Hindlimb muscle (tissue), 1 donor: ENCODE results near the gene VARS2. TPM values are rescaled to one million over a fixed set of nuclear protein-coding genes. Genes with fewer than 3 reads are reported as not detected.
A peak's percentile ranks its signal among the peaks of the same experiment; 100 is the strongest.
"Not testable (repeated sequence)": the region's sequence is repeated elsewhere in the genome, so short reads cannot be mapped to it uniquely, and the experiment has no call there.

Source experiments
- DNase-seq: peaks from one replicate; pipeline ENCODE4 v3.0.0-alpha.2; 2013
- polyA plus RNA-seq: library from polyadenylated mRNA; unstranded; fragments of 120-200 nt; gene quantifications from one replicate; pipeline ENCODE4 v1.2.1, GENCODE V29; 2013; ENCODE audit not compliant: insufficient read length

The VARS2 gene
- 37.2 TPM for polyA plus RNA-seq

DNA sequence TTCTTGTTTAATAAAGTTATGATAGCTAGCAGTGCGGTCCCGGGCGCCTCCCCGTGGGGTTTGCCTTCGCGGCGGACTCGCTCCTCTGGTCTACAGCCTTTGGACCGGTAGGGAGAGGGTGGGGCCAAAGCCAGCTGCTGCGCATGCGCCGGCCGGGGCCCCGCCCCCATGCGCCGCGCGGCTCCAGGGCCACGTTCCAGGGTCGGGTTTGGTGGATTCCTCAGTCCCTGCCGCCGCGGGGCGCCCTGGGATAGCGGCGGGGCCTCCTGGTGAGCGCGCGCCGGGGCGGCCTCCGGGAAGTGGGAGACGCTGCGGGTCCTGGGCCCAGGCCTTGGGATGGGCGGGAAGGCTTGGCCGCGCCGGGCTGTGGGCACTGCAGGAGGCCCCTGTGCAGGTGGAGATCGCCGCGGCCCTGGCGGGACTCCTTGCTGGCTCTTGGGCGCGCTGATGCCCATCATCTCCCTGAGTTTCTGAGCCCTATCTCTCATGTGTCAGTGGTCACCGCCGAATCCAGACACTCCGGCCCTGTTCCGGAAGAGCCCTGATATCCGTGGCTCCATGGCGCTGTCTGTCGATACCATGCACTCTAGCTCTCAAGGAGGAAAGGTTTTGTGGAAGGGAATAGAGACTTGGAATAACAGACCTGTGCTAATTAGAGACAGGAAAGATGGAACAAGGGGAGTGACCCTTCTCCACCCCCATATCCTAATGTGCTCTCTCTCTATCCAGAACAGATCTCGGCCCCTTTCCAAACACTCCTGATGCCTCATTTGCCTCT lies at the start of gene VARS2:
Gene VARS2 (plus strand): TSS at position 163 of the 778 bp plus-strand sequence. CDS start 599 bp downstream, at position 762.
- DNase-seq, result peak; percentile 95

- DNase-seq, result no peak
These were observed 49.7 kb upstream of the VARS2 start for GRCh38 chr6:30864325-30864724.

DNA sequence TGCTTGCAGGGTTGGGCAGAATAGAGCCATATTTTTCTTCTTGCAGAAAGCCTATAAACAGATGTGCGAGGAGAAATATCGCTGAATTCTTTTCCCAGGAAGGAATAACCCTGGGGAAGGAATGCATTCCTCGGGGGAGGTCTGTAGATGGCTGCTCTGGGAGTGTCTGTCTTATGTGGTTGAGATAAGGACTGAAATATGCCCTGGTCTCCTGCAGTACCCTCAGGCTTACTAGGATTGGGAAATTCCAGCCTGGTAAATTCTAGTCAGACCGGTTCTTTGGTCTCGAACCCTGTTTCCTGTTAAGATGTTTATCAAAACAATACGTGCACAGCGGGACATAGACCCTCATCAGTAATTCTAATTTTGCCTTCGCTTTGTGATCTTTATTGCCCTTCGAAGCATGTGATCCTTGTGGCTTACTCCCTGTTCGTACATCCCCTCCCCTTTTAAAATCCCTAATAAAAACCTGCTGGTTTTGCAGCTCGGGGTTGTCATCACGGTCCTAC lies 44.7 kb upstream of the VARS2 start:
- not testable (repeated sequence) for DNase-seq

DNA sequence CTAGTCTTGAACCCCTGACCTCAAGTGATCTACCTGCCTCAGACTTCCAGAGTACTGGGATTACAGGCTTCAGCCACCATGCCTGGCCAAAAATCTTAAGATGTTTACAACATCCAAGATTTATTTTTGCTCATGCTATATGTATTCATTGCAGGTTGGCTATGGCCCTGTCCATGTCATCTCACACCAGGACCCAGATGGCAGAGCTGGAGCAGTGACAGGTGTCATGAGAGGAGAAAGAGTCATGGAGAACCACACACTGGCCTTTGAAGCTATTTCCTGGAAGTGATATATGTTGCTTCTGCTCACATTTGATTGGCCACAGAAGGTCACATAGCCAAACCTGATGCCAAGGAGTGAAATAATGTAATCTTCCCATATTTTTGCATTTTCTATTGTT lies 43.5 kb upstream of the VARS2 start:
- no peak for DNase-seq

DNA sequence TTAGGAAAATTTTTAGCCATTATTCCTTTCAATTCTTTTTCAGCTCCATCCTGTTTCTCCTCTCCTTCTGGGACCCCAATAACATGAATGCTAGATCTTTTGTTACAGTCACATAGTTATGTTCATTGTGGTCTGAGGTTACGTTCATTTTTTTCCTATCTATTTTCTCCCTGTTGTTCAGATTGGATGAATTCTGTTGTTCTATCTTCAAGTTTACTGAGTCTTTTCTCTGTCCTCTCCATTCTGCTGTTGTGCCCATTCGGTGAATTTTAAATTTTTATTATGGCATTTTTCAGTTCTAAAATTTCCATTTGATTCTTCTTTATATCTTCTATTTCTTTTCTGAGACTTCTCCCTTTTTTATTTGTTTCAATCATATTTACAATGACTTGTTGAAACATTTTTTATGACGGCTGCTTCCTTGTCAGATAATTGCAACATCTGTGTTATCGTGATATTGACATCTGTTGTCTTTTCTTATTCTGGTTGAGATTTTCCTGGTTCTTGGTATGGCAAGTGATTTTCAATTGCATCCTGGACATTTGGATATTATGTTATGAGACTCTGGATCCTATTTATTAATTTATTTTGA lies 42.4 kb upstream of the VARS2 start:
- no peak for DNase-seq

DNA sequence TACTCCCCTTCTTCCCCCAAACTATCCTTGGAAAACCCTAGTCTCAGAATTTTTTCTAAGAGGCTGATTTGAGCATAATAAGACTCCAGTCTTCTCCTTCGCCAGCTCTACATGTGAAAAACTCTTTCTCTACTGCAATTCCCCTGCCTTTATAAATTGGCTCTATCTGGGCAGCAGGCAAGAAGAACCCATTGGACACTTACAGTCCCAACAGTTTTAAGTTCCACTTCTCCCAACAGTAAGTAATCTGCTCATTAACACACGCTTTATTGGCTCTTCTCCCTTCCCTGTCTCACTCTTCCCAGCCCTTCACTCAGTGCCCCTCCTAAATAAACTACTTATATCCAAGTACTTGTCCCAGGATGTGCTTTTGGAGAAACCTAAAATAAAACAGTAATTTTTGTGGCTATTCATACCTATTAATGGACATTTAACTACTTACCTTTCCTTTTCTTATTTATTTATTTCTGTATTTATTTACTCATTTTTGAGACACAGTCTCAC lies 40.8 kb upstream of the VARS2 start:
- DNase-seq, result no peak

DNA sequence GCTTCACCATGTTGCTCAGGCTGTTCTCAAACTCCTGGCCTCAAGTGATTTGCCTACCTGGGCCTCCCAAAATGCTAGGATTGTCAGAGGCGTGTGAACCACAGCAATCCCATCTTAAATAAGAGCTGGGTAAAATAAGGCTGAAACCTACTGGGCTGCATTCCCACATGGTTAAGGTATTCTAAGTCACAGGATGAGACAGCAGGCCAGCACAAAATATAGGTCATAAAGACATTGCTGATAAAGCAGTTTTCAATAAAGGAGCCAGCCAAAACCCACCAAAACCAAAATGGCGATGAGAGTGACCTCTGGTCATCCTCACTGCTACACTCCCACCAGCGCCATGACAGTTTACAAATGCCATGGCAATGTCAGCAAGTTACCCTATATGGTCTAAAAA lies 40.2 kb upstream of the VARS2 start:
- DNase-seq, result not testable (repeated sequence)

DNA sequence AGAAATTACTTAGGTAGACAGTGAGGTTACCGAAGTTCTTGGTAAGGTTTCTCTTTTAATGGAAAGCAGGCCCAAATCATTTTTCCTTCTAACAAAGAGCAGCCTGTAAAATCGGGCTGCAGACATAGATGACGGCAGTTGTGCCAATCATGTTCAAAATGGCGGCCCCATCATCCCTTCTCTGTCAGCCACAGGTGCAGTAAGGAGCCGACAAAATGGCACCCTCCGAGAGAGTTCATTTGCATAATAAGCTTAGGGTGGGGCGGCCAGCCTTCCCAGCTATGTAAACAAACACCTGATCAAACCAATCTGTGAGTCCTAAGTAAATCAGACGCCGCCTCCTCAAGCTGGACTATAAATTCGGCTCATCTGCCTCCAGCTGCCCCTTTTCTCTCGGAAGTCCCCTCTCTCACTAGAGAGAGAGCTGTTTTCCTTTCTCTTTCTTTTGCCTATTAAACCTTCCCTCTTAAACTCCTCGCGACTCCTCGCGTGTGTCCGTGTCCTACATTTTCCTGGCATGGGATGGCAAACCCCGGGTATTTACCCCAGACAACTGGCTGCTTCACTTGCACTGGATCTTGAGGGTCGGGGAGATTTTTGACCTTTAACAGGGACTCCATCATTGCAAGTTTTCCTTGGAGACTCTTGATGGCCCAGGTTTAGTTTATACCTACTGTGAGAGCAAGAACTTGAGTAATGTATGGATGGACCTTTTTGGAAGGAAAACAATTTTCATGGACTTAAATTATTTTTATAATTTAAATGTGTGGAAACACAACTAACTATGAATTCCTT lies 38.6 kb upstream of the VARS2 start:
- no peak for DNase-seq

DNA sequence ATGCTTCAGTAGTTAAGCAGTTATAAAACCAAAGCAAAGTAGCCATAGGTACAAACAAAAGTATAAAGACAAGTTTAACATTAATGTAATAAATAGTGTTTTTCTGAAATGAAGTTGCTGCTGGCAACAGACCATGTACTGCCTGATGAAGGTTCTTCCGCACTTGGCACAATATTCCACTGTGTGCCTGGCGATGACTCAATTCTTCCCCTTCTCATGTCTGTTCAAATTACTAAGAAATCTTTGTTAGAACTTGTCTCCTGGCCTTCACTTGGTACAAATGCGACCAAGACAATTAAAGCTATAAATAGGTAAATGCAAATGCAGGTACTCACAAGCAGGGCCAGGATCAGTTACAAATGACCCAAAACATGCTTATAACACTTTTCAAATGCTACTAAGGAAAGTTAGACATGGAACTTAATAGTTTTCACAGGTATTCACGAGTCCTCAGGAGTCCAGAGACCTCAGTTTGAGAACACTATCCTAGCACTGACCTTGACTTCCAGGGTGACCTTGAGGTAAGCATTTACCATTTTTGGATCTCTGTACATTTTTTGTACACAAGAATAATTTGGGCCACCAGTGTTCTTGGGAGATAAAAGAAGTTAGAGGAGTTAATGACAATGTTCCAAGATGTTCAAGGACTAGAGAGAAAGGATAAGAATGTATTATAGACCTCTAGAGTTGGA lies 37.9 kb upstream of the VARS2 start:
- DNase-seq, result peak; percentile 38

DNA sequence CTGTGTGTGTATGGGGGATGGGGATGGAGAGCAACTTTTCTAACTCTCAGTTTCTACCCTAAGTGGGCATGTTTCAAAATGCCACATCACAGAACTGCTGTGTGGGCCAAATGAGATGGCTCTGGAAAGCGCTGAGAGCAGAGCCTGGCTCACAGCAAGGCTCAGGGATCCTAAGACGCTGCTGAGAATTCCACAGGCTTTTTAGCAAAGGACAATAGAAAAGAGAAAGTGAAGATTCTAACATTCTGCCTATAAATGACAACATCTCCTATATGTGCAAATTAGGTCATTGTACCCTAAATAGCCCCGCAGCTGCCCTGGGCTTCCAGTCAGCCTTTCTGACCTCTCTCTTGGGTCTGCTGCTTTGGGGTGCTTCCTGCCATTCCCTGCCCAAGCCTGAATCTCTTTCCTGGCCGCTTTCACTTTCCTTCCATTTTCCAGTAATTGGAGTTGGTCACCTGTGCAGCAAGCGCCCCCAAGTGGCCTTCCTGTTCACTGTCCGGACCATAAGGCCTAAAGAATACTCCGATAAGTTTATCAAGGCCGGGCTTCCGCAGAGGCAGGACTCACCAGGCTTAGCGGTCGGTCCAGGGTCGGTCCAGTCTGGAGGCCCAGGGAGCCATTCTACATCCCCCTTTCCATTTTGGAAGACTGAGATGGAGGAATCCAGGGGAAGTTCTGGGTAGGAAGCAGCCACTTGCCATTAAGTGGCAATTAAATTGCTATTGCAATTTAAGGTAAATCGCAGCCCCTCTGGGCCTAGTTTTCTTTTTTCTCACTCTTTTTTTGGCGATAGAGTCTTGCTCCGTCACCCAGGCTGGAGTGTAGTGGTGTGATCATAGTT lies 36.4 kb upstream of the VARS2 start:
- peak; percentile 90 for DNase-seq

- DNase-seq, result no peak
These were observed 34.2 kb upstream of the VARS2 start for GRCh38 chr6:30879684-30880427.

DNA sequence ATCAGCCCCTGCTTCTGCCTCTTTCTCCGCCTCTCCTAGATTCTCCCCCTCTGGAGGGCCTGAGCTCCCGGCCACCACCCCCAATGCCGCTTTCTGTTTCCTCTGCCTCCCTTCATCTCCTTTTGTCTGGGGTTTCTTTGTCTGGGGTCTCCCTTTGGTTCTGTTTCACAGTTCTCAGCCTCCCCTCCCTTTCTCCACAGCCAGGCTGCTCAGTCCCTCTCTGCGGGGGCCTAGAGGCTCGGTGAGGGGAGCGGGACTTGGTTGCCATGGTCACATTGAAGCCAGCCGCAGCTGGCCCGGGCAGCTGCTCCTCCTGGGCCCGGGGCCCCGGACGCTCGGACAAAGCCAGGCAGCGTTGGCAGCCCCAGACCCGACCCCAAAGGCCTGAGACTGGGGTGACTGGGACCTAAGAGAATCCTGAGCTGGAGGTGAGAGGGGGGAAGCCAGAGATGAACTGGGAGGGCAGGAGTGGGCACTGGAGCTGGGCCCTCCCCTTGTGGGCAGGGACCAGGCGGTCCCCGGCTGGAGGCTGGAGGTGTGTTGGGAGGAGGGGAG lies 33.3 kb upstream of the VARS2 start:
- DNase-seq, result no peak

DNA sequence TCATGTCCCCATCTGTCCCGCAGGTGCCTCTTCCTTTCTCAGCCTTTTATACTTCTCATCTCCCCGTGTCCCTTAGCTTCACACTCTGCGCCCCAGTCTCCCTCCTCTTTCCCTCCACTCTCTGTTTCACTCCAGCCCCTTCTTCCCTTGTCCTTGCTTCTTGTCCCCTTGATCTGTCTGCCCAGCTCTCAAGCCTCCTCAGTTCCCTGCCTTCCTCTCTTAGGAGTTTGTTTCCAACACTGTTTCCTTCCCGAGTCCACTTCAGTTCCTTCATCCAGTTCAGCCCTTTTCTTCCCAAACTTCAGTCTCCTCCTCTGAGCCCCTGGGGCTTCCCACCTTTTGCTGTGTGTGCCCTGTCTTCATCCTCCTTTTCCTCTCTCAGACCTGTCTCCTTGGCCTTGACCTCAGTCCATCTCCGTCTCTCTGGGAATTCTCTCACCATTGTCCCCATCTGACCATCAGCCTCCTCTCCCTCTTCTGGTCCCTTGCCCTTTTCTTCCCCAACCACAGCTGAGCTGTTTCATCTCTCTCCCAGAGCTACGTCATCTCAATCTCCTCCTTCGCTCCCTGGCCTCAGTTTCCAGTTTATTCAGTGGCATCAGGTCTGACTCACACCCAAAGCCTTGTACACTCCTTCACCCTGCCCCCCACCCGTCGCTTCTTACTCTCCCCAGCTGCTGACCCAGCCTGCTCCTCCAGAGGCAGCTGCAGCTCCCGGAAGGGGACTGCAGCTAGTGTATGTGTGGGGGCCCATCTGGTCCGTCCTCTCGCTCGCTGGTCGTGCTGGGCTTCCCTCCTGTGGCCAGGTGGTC lies 32.4 kb upstream of the VARS2 start:
- no peak for DNase-seq

DNA sequence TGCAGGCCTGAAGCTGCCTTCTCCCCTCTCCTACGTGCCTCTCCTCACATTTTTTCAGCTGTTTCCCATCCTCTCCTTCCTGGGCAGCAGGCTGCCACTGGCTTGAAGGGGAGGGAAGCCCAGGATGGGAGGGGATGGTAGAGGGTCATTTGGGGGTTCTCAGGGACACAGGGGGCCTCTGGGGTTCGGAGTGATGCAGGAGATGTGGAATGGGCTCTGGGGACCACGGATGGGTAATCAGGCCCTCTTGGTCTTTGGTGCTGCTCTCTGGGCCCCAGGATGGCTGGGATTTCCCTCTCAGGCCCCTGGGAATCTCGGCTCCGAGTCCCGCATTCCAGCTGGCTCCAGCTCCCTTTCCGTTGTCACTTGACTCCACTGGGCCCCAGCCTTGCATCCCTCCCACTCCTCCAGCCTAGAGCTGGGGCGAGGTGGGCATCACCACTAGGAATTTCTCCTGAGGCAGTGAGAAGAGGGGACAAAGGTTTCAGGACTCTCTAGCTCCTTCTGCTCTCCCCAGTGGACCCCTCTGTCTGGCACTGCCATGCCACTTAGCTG lies 31.8 kb upstream of the VARS2 start:
- no peak for DNase-seq

DNA sequence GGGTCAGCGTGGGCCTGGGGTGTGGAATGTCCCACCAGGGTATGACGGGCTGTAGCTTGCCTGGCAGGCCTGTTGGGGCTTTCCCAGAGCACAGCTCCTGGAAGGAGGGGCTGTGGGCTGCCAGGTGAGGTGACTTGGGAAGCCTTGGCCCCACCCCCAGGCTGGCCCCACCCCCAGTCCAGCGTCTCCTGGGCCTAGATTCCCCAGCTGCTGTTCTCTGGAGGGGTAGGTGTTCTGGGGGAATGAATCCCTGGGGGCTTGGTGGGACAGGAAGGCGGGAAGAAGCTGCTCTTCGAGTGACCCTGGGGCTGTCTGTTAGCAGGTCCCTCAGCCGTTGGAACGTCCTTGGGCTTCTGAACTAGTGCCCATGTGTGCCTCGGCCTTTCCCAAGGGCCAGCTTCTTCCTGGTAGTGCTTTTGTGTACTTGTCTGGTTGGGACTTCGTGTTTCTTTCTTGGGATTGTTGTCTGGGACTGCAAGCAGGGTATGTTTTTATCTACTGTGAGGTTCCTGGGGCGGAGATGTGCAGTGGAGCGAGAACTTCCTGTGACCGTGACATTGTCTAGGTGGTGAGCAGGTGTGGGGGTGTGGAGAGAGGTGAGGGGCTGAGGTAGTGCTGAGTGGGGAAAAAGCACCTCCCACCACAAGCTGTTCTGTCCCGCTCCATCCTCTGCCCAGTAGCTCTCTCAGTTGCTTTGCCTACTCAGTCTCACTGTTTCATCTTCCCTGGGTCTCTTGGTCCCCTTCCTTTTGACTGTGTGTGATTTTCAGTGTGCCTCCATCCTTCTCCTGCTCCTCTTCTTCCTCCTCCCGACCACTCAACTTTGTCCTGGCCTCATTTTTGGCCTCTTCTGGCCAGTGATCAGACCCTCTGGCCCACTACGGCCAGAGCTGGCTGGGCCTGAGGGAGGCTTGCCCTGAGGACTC lies 31.0 kb upstream of the VARS2 start:
- DNase-seq, result no peak

- DNase-seq, result peak; percentile 88
These were observed 30.1 kb upstream of the VARS2 start, which contains the start of gene DDR1 for GRCh38 chr6:30883685-30884520. DDR1 (plus strand) TSS chr6:30884519; CDS start chr6:30888730, 4,211 bp downstream.
